WERI-Rb-1 (cell line): ENCODE results near the gene NDC80.

Experiments
- DNase-seq: peaks from one replicate; pipeline ENCODE4 v3.0.0-alpha.2; 2020
- H3K27ac ChIP-seq: fragments of 250-450 bp; sonication (Bioruptor Pico); 2 replicates; pipeline ENCODE4 v1.5.1; 2020; ENCODE audit warnings: mild to moderate bottlenecking, moderate library complexity
- H3K27me3 ChIP-seq: fragments of 250-450 bp; sonication (Bioruptor Pico); 2 replicates; pipeline ENCODE4 v1.5.1; 2021; ENCODE audit warnings: mild to moderate bottlenecking, low read depth, moderate library complexity; ENCODE audit not compliant: insufficient read depth, severe bottlenecking
- H3K36me3 ChIP-seq: fragments of 250-450 bp; sonication (Bioruptor Pico); 2 replicates; pipeline ENCODE4 v1.5.1; 2020; ENCODE audit warnings: mild to moderate bottlenecking, moderate library complexity
- H3K4me3 ChIP-seq: 2 replicates; pipeline ENCODE4 v1.5.1; 2011; ENCODE audit warnings: low read depth, mild to moderate bottlenecking, control low read depth, low read length
- H3K9me3 ChIP-seq: fragments of 250-450 bp; sonication (Bioruptor Pico); 2 replicates; pipeline ENCODE4 v1.5.1; 2021; ENCODE audit warnings: mild to moderate bottlenecking, moderate library complexity; ENCODE audit not compliant: severe bottlenecking
- CTCF ChIP-seq: IDR thresholded peaks from 2 replicates; pipeline ENCODE4 v1.5.1; 2011; ENCODE audit warnings: low read depth, mild to moderate bottlenecking, control low read depth, inconsistent platforms, low read length

NDC80 gene

GRCh38 chr18:2559249-2559648 lies 12.1 kb upstream of the NDC80 start:
- TF ChIP-seq CTCF = no peak
- Histone ChIP-seq H3K27ac (no peak overlapping the region), H3K27me3 (no peaks in the 10 kb centered on the region), H3K36me3 (peaks cover 7% of the 10 kb centered on the region), H3K4me3 (no peak overlapping the region), H3K9me3 (no peaks in the 10 kb centered on the region)
- no peak for DNase-seq

GRCh38 chr18:2564373-2564772 lies 7.0 kb upstream of the NDC80 start:
- H3K9me3 ChIP-seq = no peaks in the 10 kb centered on the region
- peaks cover 19% of the 10 kb centered on the region for H3K36me3 ChIP-seq
- no peak overlapping the region for H3K4me3 ChIP-seq
- no peak for TF ChIP-seq CTCF
- no peaks in the 10 kb centered on the region for H3K27me3 ChIP-seq
- no peak overlapping the region for H3K27ac ChIP-seq
- no peak for DNase-seq

GRCh38 chr18:2568129-2568528 lies 3.2 kb upstream of the NDC80 start:
- TF ChIP-seq CTCF = no peak
- no peak overlapping the region for H3K4me3 ChIP-seq
- H3K27ac ChIP-seq = no peak overlapping the region
- no peaks in the 10 kb centered on the region for H3K9me3 ChIP-seq
- no peaks in the 10 kb centered on the region for H3K27me3 ChIP-seq
- DNase-seq = no peak
- peaks cover 15% of the 10 kb centered on the region for H3K36me3 ChIP-seq

- DNase-seq = no peak
- no peaks in the 10 kb centered on the region for H3K27me3 ChIP-seq
- H3K27ac ChIP-seq = no peak overlapping the region
- no peaks in the 10 kb centered on the region for H3K9me3 ChIP-seq
- no peak for TF ChIP-seq CTCF
- peaks cover 18% of the 10 kb centered on the region for H3K36me3 ChIP-seq
- H3K4me3 ChIP-seq = no peak overlapping the region
Measured at GRCh38 chr18:2568605-2569004, 2.8 kb upstream of the NDC80 start.

GRCh38 chr18:2569338-2570207 lies 1.8 kb upstream of the NDC80 start:
- Histone ChIP-seq H3K4me3 (no peak overlapping the region), H3K27me3 (no peaks in the 10 kb centered on the region)

More at GRCh38 chr18:2569338-2570207, 1.8 kb upstream of the NDC80 start:
- no peak for DNase-seq
- H3K36me3 ChIP-seq = peaks cover 18% of the 10 kb centered on the region
- H3K9me3 ChIP-seq = no peaks in the 10 kb centered on the region
- TF ChIP-seq CTCF = no peak
- H3K27ac ChIP-seq = no peak overlapping the region
